ENCODE measurements around the gene TMEM63C.

- no peak for TF ChIP-seq POLR2A (IDR thresholded peaks at IDR 0.05)
- TF ChIP-seq, protein P1, sequence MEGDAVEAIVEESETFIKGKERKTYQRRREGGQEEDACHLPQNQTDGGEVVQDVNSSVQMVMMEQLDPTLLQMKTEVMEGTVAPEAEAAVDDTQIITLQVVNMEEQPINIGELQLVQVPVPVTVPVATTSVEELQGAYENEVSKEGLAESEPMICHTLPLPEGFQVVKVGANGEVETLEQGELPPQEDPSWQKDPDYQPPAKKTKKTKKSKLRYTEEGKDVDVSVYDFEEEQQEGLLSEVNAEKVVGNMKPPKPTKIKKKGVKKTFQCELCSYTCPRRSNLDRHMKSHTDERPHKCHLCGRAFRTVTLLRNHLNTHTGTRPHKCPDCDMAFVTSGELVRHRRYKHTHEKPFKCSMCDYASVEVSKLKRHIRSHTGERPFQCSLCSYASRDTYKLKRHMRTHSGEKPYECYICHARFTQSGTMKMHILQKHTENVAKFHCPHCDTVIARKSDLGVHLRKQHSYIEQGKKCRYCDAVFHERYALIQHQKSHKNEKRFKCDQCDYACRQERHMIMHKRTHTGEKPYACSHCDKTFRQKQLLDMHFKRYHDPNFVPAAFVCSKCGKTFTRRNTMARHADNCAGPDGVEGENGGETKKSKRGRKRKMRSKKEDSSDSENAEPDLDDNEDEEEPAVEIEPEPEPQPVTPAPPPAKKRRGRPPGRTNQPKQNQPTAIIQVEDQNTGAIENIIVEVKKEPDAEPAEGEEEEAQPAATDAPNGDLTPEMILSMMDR (IDR thresholded peaks at IDR 0.05), result no peak
- TF ChIP-seq POLR2AphosphoS5 (IDR thresholded peaks at IDR 0.05), result no peak
Observed at GRCh38 chr14:77217551-77217950, 36.0 kb downstream of the TMEM63C start.
